GM23338 (cell line): Measurements from ENCODE around the gene RASL12. TPM values are rescaled to one million over a fixed set of nuclear protein-coding genes. Genes with fewer than 3 reads are reported as not detected.

Experiments used
- ATAC-seq: fragments of 200-7000 bp; cut with Tn5 transposase; 3 replicates; pipeline ENCODE4 v1.9.1; 2020
- DNase-seq: peaks from one replicate; pipeline ENCODE4 v3.0.0-alpha.2; 2015; ENCODE audit warnings: low spot score
- H2AFZ ChIP-seq: fragments of 200-600 bp; sonication (generic); 2 replicates; pipeline ENCODE4 v1.8.0; 2016; ENCODE audit warnings: antibody characterized with exemption, mild to moderate bottlenecking, moderate library complexity
- H3F3A ChIP-seq: fragments of 200-600 bp; sonication (generic); replicated peaks from 2 replicates; pipeline ENCODE4 v1.8.0; 2017; ENCODE audit warnings: antibody characterized with exemption, mixed run types, low read depth
- H3K27ac ChIP-seq: fragments of 200-600 bp; sonication (generic); 2 replicates; pipeline ENCODE4 v1.6.1; 2016; ENCODE audit warnings: low read depth
- H3K27me3 ChIP-seq: fragments of 200-600 bp; sonication (generic); 2 replicates; pipeline ENCODE4 v1.8.0; 2016; ENCODE audit warnings: mild to moderate bottlenecking, mixed run types, moderate library complexity; ENCODE audit not compliant: insufficient read depth
- H3K36me3 ChIP-seq: fragments of 200-600 bp; sonication (generic); 2 replicates; pipeline ENCODE4 v1.8.0; 2016; ENCODE audit warnings: mild to moderate bottlenecking; ENCODE audit not compliant: insufficient read depth
- H3K4me1 ChIP-seq: fragments of 200-600 bp; sonication (generic); 2 replicates; pipeline ENCODE4 v1.8.0; 2016; ENCODE audit warnings: mild to moderate bottlenecking, moderate library complexity; ENCODE audit not compliant: insufficient read depth
- H3K4me2 ChIP-seq: fragments of 200-600 bp; sonication (generic); 2 replicates; pipeline ENCODE4 v1.7.1; 2017; ENCODE audit warnings: mixed run types
- H3K4me3 ChIP-seq: fragments of 200-600 bp; sonication (generic); 2 replicates; pipeline ENCODE4 v1.6.1; 2016; ENCODE audit warnings: mixed run types
- H3K79me2 ChIP-seq: fragments of 200-600 bp; sonication (generic); replicated peaks from 2 replicates; pipeline ENCODE4 v1.8.0; 2017; ENCODE audit warnings: mild to moderate bottlenecking; ENCODE audit not compliant: insufficient read depth
- H3K9me2 ChIP-seq: fragments of 200-600 bp; sonication (generic); 2 replicates; pipeline ENCODE4 v1.8.0; 2017; ENCODE audit not compliant: insufficient read depth
- H4K20me1 ChIP-seq: fragments of 200-600 bp; sonication (generic); replicated peaks from 2 replicates; pipeline ENCODE4 v1.8.0; 2017; ENCODE audit warnings: mild to moderate bottlenecking; ENCODE audit not compliant: insufficient read depth
- H3K27ac Mint-ChIP-seq: 2 replicates; pipeline ENCODE4 v1.8.0; 2020; ENCODE audit warnings: inconsistent platforms, mild to moderate bottlenecking, moderate library complexity, mixed read lengths
- H3K27me3 Mint-ChIP-seq: 3 replicates; pipeline ENCODE4 v1.8.0; 2022; ENCODE audit warnings: low read depth, mild to moderate bottlenecking, moderate library complexity, mixed read lengths, inconsistent platforms; ENCODE audit not compliant: insufficient read depth, poor library complexity
- H3K36me3 Mint-ChIP-seq: 3 replicates; pipeline ENCODE4 v1.8.0; 2021; ENCODE audit warnings: low read depth, mild to moderate bottlenecking, inconsistent platforms, moderate library complexity, mixed read lengths
- H3K4me1 Mint-ChIP-seq: 3 replicates; pipeline ENCODE4 v1.8.0; 2020; ENCODE audit warnings: mild to moderate bottlenecking, inconsistent platforms, mixed read lengths
- H3K4me3 Mint-ChIP-seq: 3 replicates; pipeline ENCODE4 v1.8.0; 2021; ENCODE audit warnings: moderate library complexity, mild to moderate bottlenecking, inconsistent platforms, mixed read lengths
- H3K9me3 Mint-ChIP-seq: 3 replicates; pipeline ENCODE4 v1.8.0; 2020; ENCODE audit warnings: moderate library complexity, mild to moderate bottlenecking, inconsistent platforms, mixed read lengths
- CREB1 ChIP-seq: fragments of 250-450 bp; sonication (Bioruptor Pico); IDR thresholded peaks from 2 replicates; pipeline ENCODE4 v1.5.0; 2020; ENCODE audit warnings: low read depth, mild to moderate bottlenecking, moderate library complexity
- CTCF ChIP-seq, 2 experiments: fragments of 200-600 bp in 1 of 2; sonication (generic) in 1 of 2; conservative IDR thresholded peaks; 2 replicates each; pipeline versions ENCODE4 v1.5.1 to v1.6.1; 2016 to 2017; ENCODE audit warnings: antibody characterized with exemption in 2 of 2, low read depth in 2 of 2, mild to moderate bottlenecking in 2 of 2, moderate library complexity in 1 of 2
- ETS1 ChIP-seq: IDR thresholded peaks from 2 replicates; pipeline ENCODE4 v1.6.1; 2016; ENCODE audit warnings: antibody characterized with exemption
- EZH2 ChIP-seq: fragments of 200-600 bp; sonication (generic); IDR thresholded peaks from one replicate; pipeline ENCODE4 v1.8.0; 2017; ENCODE audit warnings: antibody characterized with exemption, mild to moderate bottlenecking, low read depth; ENCODE audit not compliant: unreplicated experiment
- EZH2phosphoT487 ChIP-seq: fragments of 200-600 bp; sonication (generic); IDR thresholded peaks from one replicate; pipeline ENCODE4 v1.8.1; 2018; ENCODE audit warnings: antibody characterized with exemption; ENCODE audit not compliant: unreplicated experiment
- JUNB ChIP-seq: IDR thresholded peaks from one replicate; pipeline ENCODE4 v1.6.1; 2016; ENCODE audit warnings: antibody characterized with exemption; ENCODE audit not compliant: unreplicated experiment
- NANOG ChIP-seq: IDR thresholded peaks from 2 replicates; pipeline ENCODE4 v1.6.1; 2016; ENCODE audit warnings: antibody characterized with exemption, borderline replicate concordance
- POLR2AphosphoS5 ChIP-seq: IDR thresholded peaks from 2 replicates; pipeline ENCODE4 v1.6.1; 2016; ENCODE audit warnings: antibody characterized with exemption, low read depth
- REST ChIP-seq: IDR thresholded peaks from one replicate; pipeline ENCODE4 v1.6.1; 2018; ENCODE audit warnings: antibody characterized with exemption; ENCODE audit not compliant: unreplicated experiment
- STAT1 ChIP-seq: IDR thresholded peaks from one replicate; pipeline ENCODE4 v1.6.1; 2016; ENCODE audit warnings: antibody characterized with exemption; ENCODE audit not compliant: unreplicated experiment
- ZNF114 ChIP-seq: fragments of 250-450 bp; sonication (Bioruptor Pico); IDR thresholded peaks from 2 replicates; pipeline ENCODE4 v1.5.0; 2020; ENCODE audit warnings: mild to moderate bottlenecking, moderate library complexity
- ZNF331 ChIP-seq: fragments of 250-450 bp; sonication (Bioruptor Pico); IDR thresholded peaks from 2 replicates; pipeline ENCODE4 v1.5.0; 2020; ENCODE audit warnings: low read depth, mild to moderate bottlenecking, moderate library complexity
- ZNF462 ChIP-seq: fragments of 250-450 bp; sonication (Bioruptor Pico); IDR thresholded peaks from 2 replicates; pipeline ENCODE4 v1.5.0; 2020; ENCODE audit warnings: mild to moderate bottlenecking, moderate library complexity
- polyA plus RNA-seq: library from polyadenylated mRNA; unstranded; fragments of >200 nt; fragmentation: Nextera tagmentation; extraction: Ambion mirVana; gene quantifications from 2 replicates; pipeline ENCODE4 v1.2.1, GENCODE V29; 2016
- total RNA-seq: library from RNA; depleted of rRNA; stranded (reverse); fragments of >200 nt; shearing (Covaris generic); gene quantifications from 2 replicates; pipeline ENCODE4 v1.2.3, GENCODE V29; 2014

The RASL12 gene
- total and polyA plus RNA-seq, 2 experiments from 2014 or later, result 4.5 to 27.7 TPM

GRCh38 chr15:65059931-65060596, 7.7 kb downstream of the RASL12 start:
- ATAC-seq (no peak), DNase-seq (no peak)
- H3K36me3 Mint-ChIP-seq, result peaks cover 2% of the 10 kb centered on the region; the same call in 1 of the 3 replicates
- no peak overlapping the region for H3K4me3 Mint-ChIP-seq
- no peaks in the 10 kb centered on the region for H3K27me3 ChIP-seq
- H3F3A ChIP-seq, result no peaks in the 10 kb centered on the region
- TF ChIP-seq CTCF (conservative IDR thresholded peaks at IDR 0.05; ENCODE audit: low read depth in 2 of 2) (no peak), ZNF114 (CRISPR knock-in tag) (no peak), EZH2phosphoT487 (no peak), ZNF331 (CRISPR knock-in tag) (no peak), JUNB (no peak), ETS1 (no peak), REST (no peak), NANOG (no peak), CREB1 (no peak), STAT1 (no peak), POLR2AphosphoS5 (no peak), ZNF462 (CRISPR knock-in tag) (no peak), EZH2 (no peak)
- H2AFZ ChIP-seq, result no peak overlapping the region
- peaks cover 5% of the 10 kb centered on the region for H3K27me3 Mint-ChIP-seq
- H3K27ac Mint-ChIP-seq, result no peak overlapping the region
- no peaks in the 10 kb centered on the region for H3K36me3 ChIP-seq
- no peaks in the 10 kb centered on the region for H3K79me2 ChIP-seq
- H3K4me1 Mint-ChIP-seq, result no peaks in the 10 kb centered on the region; the same call in 2 of the 3 replicates
- H3K27ac ChIP-seq, result no peak overlapping the region
- no peaks in the 10 kb centered on the region for H3K9me2 ChIP-seq
- H3K9me3 Mint-ChIP-seq, result no peaks in the 10 kb centered on the region
- H3K4me2 ChIP-seq, result no peak overlapping the region
- peaks cover under 1% of the 10 kb centered on the region for H3K4me1 ChIP-seq
- no peaks in the 10 kb centered on the region for H4K20me1 ChIP-seq
- H3K4me3 ChIP-seq, result no peak overlapping the region
